Mesenchymal stem cell (in vitro differentiated cells and primary cell): ENCODE data around the gene NANP. TPM values are rescaled to one million over a fixed set of nuclear protein-coding genes. Genes with fewer than 3 reads are reported as not detected.

Experiments used
- DNase-seq: peaks from one replicate; pipeline ENCODE4 v3.0.0-alpha.2; 2013
- H2AFZ ChIP-seq: one replicate; pipeline ENCODE4 v1.6.1; 2013; ENCODE audit warnings: low read depth, mild to moderate bottlenecking, control low read depth, inconsistent platforms, low read length, moderate library complexity
- H2AK5ac ChIP-seq: 2 replicates; pipeline ENCODE4 v1.6.1; 2013; ENCODE audit warnings: low read length, moderate library complexity, mild to moderate bottlenecking, inconsistent platforms; ENCODE audit not compliant: severe bottlenecking
- H2BK120ac ChIP-seq: one replicate; pipeline ENCODE4 v1.6.1; 2013; ENCODE audit warnings: low read depth, mild to moderate bottlenecking, inconsistent platforms, low read length, moderate library complexity
- H2BK12ac ChIP-seq, 2 experiments: one replicate each; pipeline ENCODE4 v1.6.1; 2013; ENCODE audit warnings: inconsistent platforms in 2 of 2, low read length in 2 of 2, mild to moderate bottlenecking in 2 of 2, moderate library complexity in 2 of 2, control low read depth in 1 of 2
- H2BK15ac ChIP-seq: one replicate; pipeline ENCODE4 v1.6.1; 2013; ENCODE audit warnings: mild to moderate bottlenecking, low read depth, inconsistent platforms; ENCODE audit not compliant: poor library complexity, severe bottlenecking
- H2BK5ac ChIP-seq: 2 replicates; pipeline ENCODE4 v1.6.1; 2013; ENCODE audit warnings: low read depth, mild to moderate bottlenecking, low read length, control low read depth, inconsistent platforms; ENCODE audit not compliant: poor library complexity, severe bottlenecking
- H3K14ac ChIP-seq, 2 experiments: one replicate each; pipeline ENCODE4 v1.6.1; 2013; ENCODE audit warnings: inconsistent platforms in 2 of 2, low read length in 2 of 2, control low read depth in 1 of 2, mild to moderate bottlenecking in 1 of 2, moderate library complexity in 1 of 2
- H3K18ac ChIP-seq, 2 experiments: one replicate each; pipeline ENCODE4 v1.6.1; 2013; ENCODE audit warnings: inconsistent platforms in 2 of 2, low read length in 2 of 2, control low read depth in 1 of 2, low read depth in 1 of 2, mild to moderate bottlenecking in 1 of 2
- H3K23ac ChIP-seq, 2 experiments: one replicate each; pipeline ENCODE4 v1.6.1; 2013; ENCODE audit warnings: inconsistent platforms in 2 of 2, low read length in 2 of 2, mild to moderate bottlenecking in 2 of 2, moderate library complexity in 2 of 2, control low read depth in 1 of 2
- H3K27ac ChIP-seq: 2 replicates; pipeline ENCODE4 v1.5.1; 2013; ENCODE audit warnings: mild to moderate bottlenecking, moderate library complexity, low read length, control low read depth, inconsistent platforms; ENCODE audit not compliant: poor library complexity, severe bottlenecking
- H3K27me3 ChIP-seq, 2 experiments: 2 replicates each; pipeline versions ENCODE4 v1.6.1 to v1.7.0; 2013; ENCODE audit warnings: low read length in 2 of 2, mild to moderate bottlenecking in 2 of 2, moderate library complexity in 2 of 2, control low read depth in 1 of 2, inconsistent platforms in 1 of 2; ENCODE audit not compliant: control insufficient read depth in 1 of 2, insufficient read depth in 1 of 2
- H3K36me3 ChIP-seq, 2 experiments: 2 replicates each; pipeline versions ENCODE4 v1.6.1 to v1.7.0; 2013; ENCODE audit warnings: low read length in 2 of 2, control low read depth in 1 of 2, inconsistent platforms in 1 of 2, low read depth in 1 of 2, mild to moderate bottlenecking in 1 of 2; ENCODE audit not compliant: insufficient read depth in 2 of 2, control insufficient read depth in 1 of 2
- H3K4ac ChIP-seq, 2 experiments: one replicate each; pipeline ENCODE4 v1.6.1; 2013; ENCODE audit warnings: inconsistent platforms in 2 of 2, low read length in 2 of 2, mild to moderate bottlenecking in 2 of 2, moderate library complexity in 2 of 2, control low read depth in 1 of 2, low read depth in 1 of 2
- H3K4me1 ChIP-seq: 2 replicates; pipeline ENCODE4 v1.6.1; 2013; ENCODE audit warnings: low read depth, low read length, control low read depth; ENCODE audit not compliant: control insufficient read depth, insufficient read depth
- H3K4me2 ChIP-seq: 2 replicates; pipeline ENCODE4 v1.6.1; 2013; ENCODE audit warnings: low read length, mild to moderate bottlenecking, inconsistent platforms; ENCODE audit not compliant: poor library complexity, severe bottlenecking
- H3K4me3 ChIP-seq, 2 experiments: 2 replicates each; pipeline versions ENCODE4 v1.5.1 to v1.7.0; 2013; ENCODE audit warnings: low read length in 2 of 2, mild to moderate bottlenecking in 2 of 2, control low read depth in 1 of 2, low read depth in 1 of 2; ENCODE audit not compliant: insufficient read depth in 1 of 2
- H3K79me1 ChIP-seq: replicated peaks from 2 replicates; pipeline ENCODE4 v1.6.1; 2013; ENCODE audit warnings: mild to moderate bottlenecking, control low read depth, low read length, inconsistent platforms; ENCODE audit not compliant: poor library complexity, severe bottlenecking
- H3K9ac ChIP-seq: 2 replicates; pipeline ENCODE4 v1.7.0; 2013; ENCODE audit warnings: mild to moderate bottlenecking, low read length, moderate library complexity
- H3K9me3 ChIP-seq: 2 replicates; pipeline ENCODE4 v1.7.0; 2013; ENCODE audit warnings: mild to moderate bottlenecking, low read length; ENCODE audit not compliant: control insufficient read depth
- H4K8ac ChIP-seq: one replicate; pipeline ENCODE4 v1.6.1; 2013; ENCODE audit warnings: inconsistent platforms, mild to moderate bottlenecking, low read length, moderate library complexity
- H4K91ac ChIP-seq: one replicate; pipeline ENCODE4 v1.6.1; 2013; ENCODE audit warnings: mild to moderate bottlenecking, low read length, inconsistent platforms
- small RNA-seq: library from polyadenylated mRNA; stranded (forward); fragments of <200 nt; extraction: miRNeasy Mini kit (QIAGEN cat#:217004); gene quantifications from one replicate; pipeline ENCODE3, GENCODE V24; 2013; ENCODE audit warnings: low read depth

NANP gene

DNA sequence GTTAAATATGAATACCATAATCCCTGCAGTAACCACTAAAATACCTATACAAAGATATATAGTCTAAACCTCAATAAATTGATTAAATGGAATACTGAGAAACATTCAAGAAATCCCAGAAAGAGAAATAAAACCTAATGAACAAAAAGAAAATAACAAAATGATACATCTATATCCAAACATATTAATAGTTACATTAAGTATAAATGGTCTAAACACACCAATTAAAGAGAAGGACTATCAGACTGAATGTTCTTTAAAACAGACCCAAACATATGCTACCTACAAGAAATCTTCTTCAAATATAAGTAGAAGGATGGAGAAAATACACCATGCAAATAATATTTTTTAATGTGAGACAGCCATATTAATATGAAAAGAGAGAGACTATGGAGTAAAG, 60.5 kb downstream of the NANP start:
- Histone ChIP-seq H3K14ac (no peak overlapping the region), H3K23ac (no peak overlapping the region), H3K36me3 (peaks cover 0 to 6% of the 10 kb centered on the region in 2 experiments), H4K91ac (no peak overlapping the region), H2AK5ac (no peak overlapping the region), H3K9ac (no peak overlapping the region), H2BK5ac (no peak overlapping the region), H3K4ac (no peak overlapping the region), H3K27me3 (no peaks in the 10 kb centered on the region), H2BK12ac (no peak overlapping the region), H3K4me3 (no peak overlapping the region), H4K8ac (no peak overlapping the region), H3K18ac (no peak overlapping the region), H3K4me2 (no peak overlapping the region), H3K9me3 (no peaks in the 10 kb centered on the region), H2BK120ac (no peak overlapping the region), H3K79me1 (peaks cover 26% of the 10 kb centered on the region), H3K4me1 (no peaks in the 10 kb centered on the region), H2AFZ (no peak overlapping the region), H2BK15ac (no peak overlapping the region), H3K27ac (no peak overlapping the region)
- DNase-seq, result no peak

Small RNA genes lying within 50 kb of the gene (small RNA-seq; reads per million reads assigned to genes)
- not detected for gene RN7SL594P
- gene RNU6ATAC17P, result not detected
